HepG2 (cell line): Measurements from ENCODE around the gene DNAI4. TPM values are rescaled to one million over a fixed set of nuclear protein-coding genes. Genes with fewer than 3 reads are reported as not detected.
"Not testable (repeated sequence)": the region's sequence is repeated elsewhere in the genome, so short reads cannot be mapped to it uniquely, and the experiment has no call there.

ENCODE experiments used
- ATAC-seq: fragments of 200-7000 bp; cut with Tn5 transposase; 3 replicates; pipeline ENCODE4 v1.9.1; 2020; ENCODE audit warnings: mild to moderate bottlenecking, moderate library complexity
- BruUV-seq: library from RNA; stranded (reverse); fragments of 400-500 nt; replicated peaks from 2 replicates; lab custom pipeline; 2021; lab: Mats Ljungman, UMichigan
- CTCF ChIA-PET: fragments of 300-600 bp; formaldehyde crosslinking; extraction: SDS; loops from one replicate; lab custom pipeline; 2021; ENCODE audit warnings: low total read pairs, inconsistent platforms, low intra/inter-chr PET ratio; lab: Yijun Ruan, JAX
- POLR2A ChIA-PET: fragments of 350-600 bp; sonication (Branson Sonifier 250); formaldehyde crosslinking; loops from one replicate; lab custom pipeline; 2020; ENCODE audit warnings: antibody characterized with exemption, inconsistent platforms; lab: Yijun Ruan, JAX
- DNase-seq: peaks from one replicate; pipeline ENCODE4 v3.0.0-alpha.2; 2015; ENCODE audit warnings: low spot score
- FAIRE-seq: peaks from 3 replicates; lab custom pipeline; 2011; peaks lifted over from hg19 to GRCh38; lab: Jason Lieb, UNC
- H2AFZ ChIP-seq: one replicate; pipeline ENCODE4 v1.6.1; 2011; ENCODE audit warnings: low read length, inconsistent platforms
- H3K27ac ChIP-seq: fragments of 300-600 bp; 3 replicates; pipeline ENCODE4 v1.8.0; 2011; ENCODE audit warnings: mixed run types, mild to moderate bottlenecking, mixed read lengths, low read length, inconsistent platforms; ENCODE audit not compliant: insufficient read depth; ENCODE audit errors: extremely low read length
- H3K27me3 ChIP-seq, 2 experiments: fragments of 200-600 bp in 1 of 2; 2 replicates in 1 of 2; 3 replicates in 1 of 2; pipeline versions ENCODE4 v1.6.0 to v1.8.0; 2011; ENCODE audit warnings: low read length in 2 of 2, mild to moderate bottlenecking in 2 of 2, moderate library complexity in 2 of 2, inconsistent platforms in 1 of 2; ENCODE audit not compliant: insufficient read depth in 2 of 2, control insufficient read depth in 1 of 2
- H3K36me3 ChIP-seq, 2 experiments: fragments of 200-600 bp in 1 of 2; replicated peaks in 1 of 2; 2 replicates in 1 of 2; 3 replicates in 1 of 2; pipeline versions ENCODE4 v1.5.1 to v1.8.0; 2011; ENCODE audit warnings: low read length in 2 of 2, inconsistent platforms in 1 of 2; ENCODE audit not compliant: insufficient read depth in 2 of 2, control insufficient read depth in 1 of 2
- H3K4me1 ChIP-seq: 2 replicates; pipeline ENCODE4 v1.5.1; 2012; ENCODE audit warnings: low read length, inconsistent platforms; ENCODE audit not compliant: insufficient read depth
- H3K4me2 ChIP-seq: 2 replicates; pipeline ENCODE4 v1.6.0; 2011; ENCODE audit warnings: low read depth, low read length, inconsistent platforms
- H3K4me3 ChIP-seq, 3 experiments: fragments of 200-600 bp in 1 of 3; sonication (generic), shearing (Covaris generic) in 1 of 3; replicated peaks in 1 of 3; 2 replicates each; pipeline ENCODE4 v1.5.1; 2011 to 2016; ENCODE audit warnings: low read length in 3 of 3, inconsistent platforms in 2 of 3, low read depth in 2 of 3, mild to moderate bottlenecking in 2 of 3, control low read depth in 1 of 3, mixed read lengths in 1 of 3; ENCODE audit not compliant: insufficient read depth in 1 of 3
- H3K79me2 ChIP-seq: one replicate; pipeline ENCODE4 v1.6.1; 2011; ENCODE audit warnings: low read length, inconsistent platforms; ENCODE audit not compliant: insufficient read depth
- H3K9ac ChIP-seq: 2 replicates; pipeline ENCODE4 v1.6.0; 2011; ENCODE audit warnings: mild to moderate bottlenecking, low read depth, low read length, inconsistent platforms; ENCODE audit not compliant: insufficient read depth
- H3K9me3 ChIP-seq: 2 replicates; pipeline ENCODE4 v1.5.1; 2012; ENCODE audit warnings: mild to moderate bottlenecking, low read length
- H4K20me1 ChIP-seq: 2 replicates; pipeline ENCODE4 v1.6.0; 2011; ENCODE audit warnings: inconsistent platforms, mild to moderate bottlenecking, low read length, moderate library complexity; ENCODE audit not compliant: insufficient read depth
- CEBPB ChIP-seq: IDR thresholded peaks from 2 replicates; pipeline ENCODE4 v1.6.1; 2011; ENCODE audit warnings: low read depth, low read length, improper control_type of control experiment, borderline replicate concordance
- GFI1 ChIP-seq: sonication (generic); formaldehyde crosslinking; IDR thresholded peaks from 2 replicates; pipeline ENCODE4 v1.5.0; 2020; ENCODE audit warnings: missing genetic modification reagents, mild to moderate bottlenecking, borderline replicate concordance
- SKI ChIP-seq: fragments of 450-650 bp; IDR thresholded peaks from one replicate; pipeline ENCODE4 v1.6.1; 2018; ENCODE audit warnings: mild to moderate bottlenecking; ENCODE audit not compliant: partially characterized antibody
- WGBS: methylation state at CpG from one replicate; pipeline ENCODE4 v1.1.6; 2017; ENCODE audit warnings: low lambda C conversion rate; 5-methylcytosine and 5-hydroxymethylcytosine counted together
- in situ Hi-C: cut with HindIII; loops from 2 replicates; pipeline ENCODE4 v1.10.0; 2017; ENCODE audit warnings: low pct_unique_long_range_greater_than_20kb; ENCODE audit not compliant: extremely low pct_ligation_motif_present
- intact Hi-C: fragments of 100-400 bp; cut with micrococcal nuclease; formaldehyde crosslinking; loops from one replicate; pipeline ENCODE4 v1.10.0; 2022; ENCODE audit not compliant: unreplicated experiment
- polyA plus RNA-seq, 8 experiments: library from polyadenylated mRNA; depleted of rRNA in 3 of 8; stranded (reverse) in 7 of 8; unstranded in 1 of 8; fragments of >200 nt; fragmentation: Illumina TruSeq in 4 of 8; extraction: Trizol in 4 of 8; gene quantifications; 2 replicates each; pipeline versions ENCODE4 v1.2.1 to v1.2.3, GENCODE V29; 2011 to 2016; ENCODE audit warnings: low read depth in 4 of 8, missing spikeins in 1 of 8, mixed read lengths in 1 of 8; ENCODE audit not compliant: insufficient read depth in 1 of 8
- total RNA-seq, 5 experiments: library from RNA; depleted of rRNA; stranded (reverse); fragments of >200 nt; fragmentation: Illumina TruSeq; extraction: Trizol; gene quantifications; 2 replicates each; pipeline ENCODE4 v1.2.3, GENCODE V29; 2016; ENCODE audit warnings: low read depth in 1 of 5

The DNAI4 gene
- total and polyA plus RNA-seq, 2 of the 13 experiments (the other 11 are each of a cell fraction or from before 2014, with no cell fraction given): 0.04 to 0.08 TPM

GRCh38 chr1:66916320-66916719, 8.3 kb downstream of the DNAI4 start:
- no peaks in the 10 kb centered on the region for H4K20me1 ChIP-seq
- ATAC-seq (no peak), FAIRE-seq (no peak), DNase-seq (peak; percentile 35)
- 0 out of 2 replicates have a peak, but pooled peaks have one; percentile 2 for TF ChIP-seq CEBPB
- TF ChIP-seq SKI: no peak
- TF ChIP-seq GFI1 (CRISPR knock-in tag): no peak
- no peak overlapping the region for H3K4me3 ChIP-seq
- 15% methylated on average over 2 of the region's 2 CpGs for WGBS
- ChIA-PET CTCF (no interaction called here), POLR2A (interaction anchor here (1.0 kb wide), 1 partner anchor 9 kb away, joined by 4 read pairs; the partner anchor contains the start of genes DNAI4 and MIER1)
- H3K27ac ChIP-seq: no peak overlapping the region
- H3K9me3 ChIP-seq: no peaks in the 10 kb centered on the region
- H3K36me3 ChIP-seq: no peaks in the 10 kb centered on the region
- BruUV-seq: no TSS peak
- no peaks in the 10 kb centered on the region for H3K27me3 ChIP-seq
- in situ Hi-C loops: no loop called here
- peaks cover 7% of the 10 kb centered on the region; the same call in 1 of the 2 replicates for H3K4me1 ChIP-seq
- no peak overlapping the region for H2AFZ ChIP-seq
- no peak overlapping the region for H3K4me2 ChIP-seq
- no peak overlapping the region for H3K9ac ChIP-seq
- intact Hi-C loops: no loop called here
- no peaks in the 10 kb centered on the region for H3K79me2 ChIP-seq

- CTCF ChIA-PET, H3K79me2 ChIP-seq, ATAC-seq, H4K20me1 ChIP-seq, H3K4me2 ChIP-seq, H2AFZ ChIP-seq, FAIRE-seq, H3K27ac ChIP-seq, H3K9me3 ChIP-seq, intact Hi-C loops, H3K27me3 ChIP-seq, DNase-seq, H3K4me1 ChIP-seq, H3K9ac ChIP-seq, BruUV-seq, H3K4me3 ChIP-seq, in situ Hi-C loops, H3K36me3 ChIP-seq: not testable (repeated sequence)
- WGBS: 93% methylated on average over 1 of the region's 1 CpG
- POLR2A ChIA-PET: interaction anchor here (2.1 kb wide), 1 partner anchor 10 kb away, joined by 8 read pairs; the partner anchor contains the start of genes DNAI4 and MIER1
These were observed 9.5 kb downstream of the DNAI4 start for GRCh38 chr1:66915203-66915602.
